HG03139 (cell line): ENCODE measurements around the gene PTPRN2.

ENCODE experiments used
- ATAC-seq: cut with Tn5 transposase; IDR thresholded peaks from one replicate; pipeline ENCODE4 v1.9.1; 2021; ENCODE audit not compliant: unreplicated experiment

PTPRN2 gene

DNA sequence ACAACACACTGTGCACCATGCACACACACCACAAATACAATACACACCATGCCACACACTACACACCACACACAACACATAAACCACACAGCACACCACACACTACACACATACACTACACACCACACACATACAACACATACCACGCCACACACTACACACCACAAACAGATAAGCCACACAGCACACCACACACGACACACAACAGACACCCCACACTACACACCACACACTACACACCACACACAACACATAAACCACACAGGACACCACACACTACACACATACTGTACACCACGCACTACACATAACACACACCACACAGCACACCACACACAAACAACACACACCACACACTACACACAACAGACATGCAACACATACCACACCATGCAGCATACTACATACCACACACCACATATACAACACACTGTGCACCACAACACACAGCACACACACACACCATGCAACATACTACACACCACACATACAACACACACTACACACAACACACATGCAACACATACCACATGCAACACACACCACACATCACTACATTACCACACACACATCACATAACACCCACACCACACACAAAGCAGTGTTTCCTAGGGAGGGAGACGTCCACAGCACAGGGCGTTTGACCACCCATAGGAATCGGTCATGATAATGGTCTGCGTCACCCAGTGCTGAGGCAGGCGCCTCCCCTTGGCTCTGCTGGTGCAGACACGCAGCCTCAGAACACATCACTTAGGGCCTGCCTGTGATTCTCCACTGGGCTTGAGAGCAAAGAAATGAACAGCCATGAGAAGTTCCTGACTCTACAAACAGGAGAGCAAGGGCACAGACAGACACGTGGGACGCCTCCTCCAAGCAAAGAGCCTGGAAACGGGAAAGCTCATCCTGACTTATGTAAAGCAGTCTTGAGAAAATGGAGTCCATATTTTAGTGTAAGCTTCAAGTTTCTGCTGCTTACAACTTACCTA lies 458.3 kb downstream of the PTPRN2 start:
- ATAC-seq = no peak

DNA sequence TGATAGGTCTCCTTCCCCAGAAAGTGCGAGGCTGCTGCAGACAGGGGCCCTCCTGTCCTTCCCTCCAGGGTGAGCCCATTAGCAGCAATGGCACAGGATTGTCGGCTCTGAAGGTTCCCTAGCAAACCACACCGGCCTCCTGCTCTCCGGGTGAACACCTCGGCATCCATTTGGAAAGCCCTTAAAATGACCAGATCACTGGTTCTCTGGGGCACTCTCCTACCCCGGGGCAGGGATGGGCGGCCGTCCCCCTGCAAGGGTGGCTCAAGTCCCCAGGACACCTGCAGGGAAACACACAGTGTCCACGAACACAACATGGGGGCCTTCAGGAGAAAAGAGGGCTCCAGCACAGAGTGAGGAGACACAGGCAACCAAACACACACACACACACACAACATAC lies 459.1 kb downstream of the PTPRN2 start:
- no peak for ATAC-seq

DNA sequence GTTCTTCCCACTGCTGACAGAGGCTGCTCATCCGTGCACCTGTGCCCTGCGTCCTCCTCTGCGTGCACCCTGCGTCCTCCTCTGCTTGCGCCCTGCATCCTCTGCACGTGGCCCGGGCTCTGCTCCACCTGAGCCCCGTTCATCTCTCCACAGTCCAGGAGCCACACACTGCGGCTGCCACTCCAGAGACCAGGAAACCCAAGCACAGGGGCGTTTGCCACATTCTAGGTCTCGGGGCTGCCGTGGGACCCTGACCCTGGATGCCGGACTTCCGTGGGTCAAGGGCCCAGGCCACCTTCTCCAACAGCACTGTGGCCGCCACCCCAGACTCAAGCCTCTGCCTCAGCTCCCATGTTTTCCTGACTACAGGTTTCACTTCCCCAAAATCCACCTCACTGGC lies 460.4 kb downstream of the PTPRN2 start:
- no peak for ATAC-seq

DNA sequence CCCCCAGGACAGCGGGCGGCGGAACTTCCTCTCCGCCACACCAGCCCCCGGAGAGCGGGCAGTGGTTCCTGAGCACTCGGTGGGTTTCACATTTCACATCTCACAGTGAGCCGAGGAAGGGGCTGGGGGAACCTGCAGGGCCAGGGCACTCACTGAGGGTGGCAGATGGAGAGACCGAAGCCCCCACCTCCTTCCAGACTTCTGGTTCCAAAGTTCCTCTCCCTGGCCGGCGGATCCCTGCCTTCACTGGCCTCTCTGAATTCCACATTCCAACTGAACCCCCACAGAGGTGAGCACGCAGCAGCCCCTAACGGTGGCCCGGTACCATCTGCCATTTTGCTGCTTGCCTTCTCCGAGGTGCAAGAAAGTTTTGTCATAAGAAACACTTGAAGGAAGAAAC lies 461.0 kb downstream of the PTPRN2 start:
- no peak for ATAC-seq

DNA sequence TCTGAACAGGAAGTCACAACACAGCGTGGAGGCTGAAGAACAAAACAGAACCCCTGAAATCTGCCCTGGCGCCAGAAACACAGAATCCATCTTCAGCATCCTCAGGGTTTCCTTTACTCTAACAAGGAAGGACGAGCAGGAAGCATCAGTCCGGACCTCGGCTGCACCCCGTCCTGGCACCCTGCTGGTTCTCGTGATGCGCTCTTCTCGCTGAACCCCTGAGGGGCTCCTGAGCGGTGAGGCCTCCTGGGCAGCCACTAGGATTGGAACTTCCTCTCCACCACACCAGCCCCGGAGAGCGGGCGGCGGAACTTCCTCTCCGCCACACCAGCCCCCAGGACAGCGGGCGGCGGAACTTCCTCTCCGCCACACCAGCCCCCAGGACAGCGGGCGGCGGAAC lies 461.9 kb downstream of the PTPRN2 start:
- ATAC-seq = no peak

DNA sequence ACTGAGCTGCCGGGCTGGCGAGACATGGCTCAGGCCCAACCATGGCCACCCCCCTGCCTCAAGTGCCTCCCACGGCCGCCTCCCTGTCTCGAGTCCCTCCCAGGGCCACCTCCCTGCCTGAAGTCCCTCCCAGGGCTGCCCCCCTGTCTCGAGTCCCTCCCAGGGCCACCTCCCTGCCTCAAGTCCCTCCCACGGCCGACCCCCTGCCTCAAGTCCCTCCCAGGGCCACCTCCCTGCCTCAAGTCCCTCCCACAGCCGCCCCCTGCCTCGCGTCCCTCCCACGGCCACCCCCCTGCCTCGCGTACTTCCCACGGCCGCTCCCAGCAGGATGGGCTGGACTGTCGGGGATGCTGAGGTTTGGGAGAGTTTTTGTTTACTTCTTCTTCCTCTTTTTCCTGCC lies 462.5 kb downstream of the PTPRN2 start:
- no peak for ATAC-seq

DNA sequence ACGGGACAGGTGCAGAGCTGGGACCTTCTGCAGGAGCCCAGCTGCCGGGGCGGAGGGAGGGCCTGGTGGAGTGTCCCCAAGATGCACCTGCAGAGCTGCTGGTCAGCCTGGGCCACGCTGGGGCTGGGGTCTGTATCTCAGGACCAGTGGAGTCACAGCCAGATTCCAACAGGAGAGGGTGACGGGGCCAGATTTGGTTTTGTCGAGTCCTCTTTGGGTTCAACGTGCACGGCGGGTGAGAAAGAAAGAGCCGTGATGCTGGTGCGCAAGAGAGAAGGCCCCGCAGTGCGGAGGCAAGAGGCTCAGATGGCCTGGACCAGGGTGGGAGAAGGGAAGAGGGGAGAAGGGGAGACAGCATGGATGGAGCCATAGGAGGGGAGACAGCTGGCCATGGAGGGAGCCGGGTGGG lies 462.9 kb downstream of the PTPRN2 start:
- no peak for ATAC-seq

DNA sequence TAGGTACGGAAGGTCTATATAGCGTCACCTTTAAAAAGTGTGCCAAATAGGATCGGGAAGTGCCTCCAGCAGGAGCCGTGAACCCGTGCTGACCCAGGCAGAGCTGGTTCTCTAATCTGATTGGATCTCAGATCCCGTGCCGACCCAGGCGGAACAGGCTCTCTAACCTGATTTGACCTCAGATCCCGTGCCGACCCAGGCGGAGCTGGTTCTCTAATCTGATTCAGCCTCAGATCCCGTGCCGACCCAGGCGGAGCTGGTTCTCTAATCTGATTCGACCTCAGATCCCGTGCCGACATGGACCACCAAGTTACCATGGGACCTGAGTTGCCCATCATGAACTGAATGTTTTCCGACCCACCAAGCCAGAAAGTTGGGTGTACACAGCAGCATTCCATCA lies 463.9 kb downstream of the PTPRN2 start:
- no peak for ATAC-seq

DNA sequence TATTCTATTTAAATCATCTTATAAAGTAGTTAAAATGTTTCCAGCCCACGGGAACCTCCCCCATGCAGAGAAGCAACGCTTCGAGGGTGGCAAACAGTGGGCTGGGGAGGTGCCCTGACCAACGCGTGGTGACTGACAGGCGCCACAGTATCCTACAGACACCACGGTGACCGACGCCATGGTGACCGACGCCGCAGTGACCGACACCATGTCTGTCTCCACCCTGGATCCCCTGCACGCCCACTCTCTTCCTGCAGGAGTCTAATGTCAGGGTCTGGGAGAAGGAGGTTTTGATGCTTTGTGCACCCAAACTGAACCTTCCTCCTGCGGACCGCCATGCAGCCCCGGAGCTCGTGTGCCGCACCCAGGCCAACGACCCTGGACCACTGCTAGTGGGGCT lies 464.4 kb downstream of the PTPRN2 start:
- ATAC-seq = no peak

DNA sequence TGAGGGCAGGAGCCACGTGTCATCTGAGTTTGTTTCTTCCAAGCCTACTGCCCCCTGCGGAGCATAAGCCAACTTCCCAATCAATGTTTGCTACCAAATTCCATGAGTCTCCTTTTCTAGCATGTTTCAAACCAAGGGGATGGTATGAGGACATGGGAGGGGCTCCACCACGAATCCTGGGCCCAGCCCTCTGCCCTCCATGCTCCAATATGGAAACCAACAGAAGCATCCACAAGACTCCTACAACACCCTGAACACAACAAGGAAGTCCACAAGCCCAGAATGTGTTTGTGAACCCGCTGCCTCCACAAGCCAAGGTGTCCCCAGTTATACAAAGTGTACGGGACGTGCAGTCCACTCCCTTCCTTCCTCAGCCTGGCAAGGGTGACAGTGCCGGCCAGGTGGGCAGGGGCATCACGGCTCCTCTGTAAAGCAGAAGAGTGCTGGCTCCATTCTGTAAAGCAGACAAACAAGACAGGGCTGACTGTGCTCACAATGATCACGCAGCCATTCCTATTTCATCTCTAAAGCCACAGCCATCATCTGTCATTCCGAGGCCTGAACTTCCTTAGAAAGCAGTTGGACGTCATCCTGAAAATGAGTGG lies 466.1 kb downstream of the PTPRN2 start:
- no peak for ATAC-seq

DNA sequence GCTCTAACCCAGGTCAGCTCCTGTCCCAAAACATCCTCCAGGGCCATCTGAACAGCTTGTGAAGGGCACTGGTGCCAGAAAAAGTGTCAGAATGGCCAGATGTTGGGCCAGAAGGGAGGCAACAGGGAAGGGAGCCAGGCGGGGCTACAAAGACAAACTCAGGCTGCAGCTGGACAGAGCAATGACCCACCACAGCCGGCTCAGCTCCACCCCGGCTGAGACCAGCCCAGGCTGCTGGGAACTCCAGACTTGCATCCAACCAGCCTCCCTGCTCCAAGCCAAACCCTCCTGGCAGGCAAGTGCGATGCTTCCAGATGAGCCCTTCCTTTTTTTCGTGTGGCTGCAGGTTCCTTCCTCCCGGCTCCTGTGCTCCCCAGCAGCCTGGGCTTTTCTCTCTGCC lies 466.9 kb downstream of the PTPRN2 start:
- no peak for ATAC-seq

DNA sequence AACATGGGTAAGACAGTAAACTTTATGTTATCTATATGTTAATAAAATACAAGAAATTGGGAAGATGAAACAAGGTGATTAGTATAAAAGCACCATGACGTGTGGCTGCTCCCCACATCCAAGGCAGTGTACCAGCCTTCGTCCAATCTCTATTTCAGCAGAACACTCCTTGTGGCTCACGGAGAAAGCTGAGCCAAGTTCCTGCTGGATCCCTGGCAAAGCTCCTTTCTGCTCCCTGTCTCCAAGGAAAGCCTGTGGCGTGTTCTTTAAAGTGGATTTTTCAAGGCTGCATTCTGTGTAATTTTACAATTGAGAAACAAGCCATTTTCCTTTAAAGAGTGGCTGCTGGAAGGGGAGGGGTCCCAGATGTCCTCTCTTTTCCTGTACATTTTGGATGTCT lies 467.3 kb downstream of the PTPRN2 start:
- no peak for ATAC-seq

DNA sequence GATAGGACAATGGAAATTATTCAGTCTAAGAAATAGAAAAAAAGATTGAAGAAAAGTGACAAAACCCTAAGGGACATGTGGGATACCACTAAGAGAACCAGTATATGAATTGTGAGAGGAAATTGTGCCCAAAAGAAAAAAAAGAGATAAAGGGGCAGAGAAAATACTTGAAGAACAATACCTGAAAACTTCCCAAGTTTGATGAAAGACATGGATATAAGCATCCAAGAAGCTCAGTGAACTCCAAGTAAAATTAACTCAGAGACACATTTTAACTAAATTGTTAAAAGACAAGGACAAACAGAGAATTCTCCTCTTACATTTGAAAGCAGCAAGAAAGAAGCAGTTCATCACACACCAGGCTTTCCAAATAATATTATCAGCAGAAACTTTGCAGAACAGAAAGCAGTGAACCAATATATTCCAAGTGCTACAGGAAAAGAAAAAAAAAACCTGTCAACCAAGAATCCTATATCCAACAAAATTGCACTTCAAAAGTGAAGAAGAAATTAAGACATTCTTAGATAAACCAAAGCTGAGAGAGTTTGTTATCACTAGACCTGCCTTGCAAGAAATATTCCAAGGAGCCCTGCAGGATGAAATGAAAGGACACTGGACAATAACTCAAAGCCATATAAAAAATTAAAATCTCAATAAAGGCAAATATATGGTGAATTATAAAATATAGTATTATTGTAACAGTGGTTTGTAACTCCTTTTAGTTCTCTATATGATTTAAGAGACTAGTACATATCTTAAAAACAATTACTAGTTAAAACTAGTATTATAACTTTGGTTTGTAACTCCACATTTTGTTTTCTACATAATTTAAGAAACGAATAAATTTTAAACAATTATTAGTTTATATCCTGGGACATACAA lies 470.0 kb downstream of the PTPRN2 start:
- ATAC-seq = no peak

DNA sequence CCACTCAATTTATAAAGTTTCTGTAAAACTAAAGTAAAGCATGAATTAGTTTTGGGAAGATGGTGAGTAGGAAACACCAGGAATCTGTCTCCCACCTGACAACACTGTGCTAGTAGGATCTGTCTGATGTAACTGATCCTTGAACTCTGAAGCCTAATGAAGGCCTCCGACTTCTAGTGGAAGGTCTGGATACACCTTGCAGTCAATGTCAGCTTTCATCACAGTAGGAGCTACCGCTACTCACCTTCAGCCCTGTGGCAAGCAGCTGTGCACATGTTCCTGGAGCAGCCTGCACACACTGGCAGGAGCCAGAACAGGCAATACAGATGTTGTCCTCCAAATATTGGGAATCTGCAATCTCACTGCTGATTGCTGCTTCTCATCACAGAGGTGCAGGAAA lies 471.4 kb downstream of the PTPRN2 start:
- ATAC-seq = no peak

DNA sequence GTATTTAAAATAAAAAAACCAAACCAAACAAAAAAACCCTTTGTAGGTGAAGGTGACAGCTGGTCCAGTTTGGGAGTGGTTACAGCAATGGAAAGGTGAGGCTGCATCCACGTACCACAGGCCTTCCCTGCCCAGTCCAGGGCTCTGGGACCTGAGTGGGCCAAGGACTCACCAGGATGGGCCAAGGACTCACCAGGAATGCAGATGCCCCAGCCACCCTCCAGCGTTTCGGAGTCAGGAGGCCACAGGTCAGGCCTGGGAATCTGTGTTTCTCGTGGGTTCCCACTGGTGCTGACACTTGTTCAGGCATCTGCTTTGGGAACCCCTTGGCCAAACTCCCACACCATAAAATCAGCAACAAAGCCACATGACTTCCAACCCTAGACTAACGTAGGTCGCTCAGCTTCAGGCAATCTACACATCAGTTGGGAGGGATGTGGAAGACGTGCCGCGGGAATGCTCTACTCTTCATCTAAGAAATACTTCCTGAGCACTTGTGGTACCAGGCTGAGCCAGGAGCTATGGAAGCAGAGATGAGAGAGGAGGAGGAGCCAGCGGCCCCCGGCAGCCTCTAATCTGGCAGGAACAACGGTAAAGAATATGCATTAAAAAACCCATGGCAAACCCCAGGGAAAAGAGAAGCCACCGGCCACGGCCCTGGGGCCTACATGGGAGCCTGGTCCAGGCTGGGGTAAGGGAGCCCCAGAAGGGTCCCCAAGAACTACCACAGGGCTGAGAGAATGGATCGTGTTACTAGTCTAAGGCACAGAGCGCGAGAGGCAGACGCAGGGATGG lies 473.4 kb downstream of the PTPRN2 start:
- no peak for ATAC-seq

DNA sequence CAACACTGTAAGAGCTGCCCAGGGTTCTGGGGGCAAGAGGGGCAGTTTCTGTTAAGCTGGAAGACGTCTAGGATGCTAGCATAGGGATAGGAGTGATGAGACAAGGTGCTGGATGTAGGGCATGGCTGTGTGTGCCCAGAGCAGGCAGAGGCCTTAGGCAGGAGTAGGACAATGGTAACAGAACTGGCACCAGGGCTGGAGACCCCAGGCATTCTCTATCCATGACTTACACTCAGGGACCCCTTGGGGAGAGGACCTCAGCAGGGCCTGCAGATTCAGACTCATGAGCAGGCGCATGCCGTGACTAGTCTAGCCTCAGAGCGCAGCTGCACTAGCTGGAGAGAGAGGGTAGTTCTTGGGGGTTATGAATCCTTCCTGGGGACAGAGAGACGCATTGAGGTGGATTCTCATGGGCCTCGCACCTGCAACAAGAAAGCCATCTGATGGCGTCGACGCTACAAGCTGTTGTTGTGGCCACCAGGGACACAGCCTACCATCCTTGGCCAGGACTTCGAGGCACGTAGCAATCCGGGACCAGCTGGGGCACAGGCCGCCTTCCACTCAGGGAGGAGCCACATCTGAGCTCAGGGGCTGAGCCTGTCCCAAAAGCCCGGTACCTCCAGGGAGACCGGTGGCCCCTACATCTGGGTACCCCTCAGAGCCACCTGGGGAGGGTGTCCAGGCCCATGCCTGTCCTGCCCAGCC lies 474.1 kb downstream of the PTPRN2 start:
- ATAC-seq = no peak

DNA sequence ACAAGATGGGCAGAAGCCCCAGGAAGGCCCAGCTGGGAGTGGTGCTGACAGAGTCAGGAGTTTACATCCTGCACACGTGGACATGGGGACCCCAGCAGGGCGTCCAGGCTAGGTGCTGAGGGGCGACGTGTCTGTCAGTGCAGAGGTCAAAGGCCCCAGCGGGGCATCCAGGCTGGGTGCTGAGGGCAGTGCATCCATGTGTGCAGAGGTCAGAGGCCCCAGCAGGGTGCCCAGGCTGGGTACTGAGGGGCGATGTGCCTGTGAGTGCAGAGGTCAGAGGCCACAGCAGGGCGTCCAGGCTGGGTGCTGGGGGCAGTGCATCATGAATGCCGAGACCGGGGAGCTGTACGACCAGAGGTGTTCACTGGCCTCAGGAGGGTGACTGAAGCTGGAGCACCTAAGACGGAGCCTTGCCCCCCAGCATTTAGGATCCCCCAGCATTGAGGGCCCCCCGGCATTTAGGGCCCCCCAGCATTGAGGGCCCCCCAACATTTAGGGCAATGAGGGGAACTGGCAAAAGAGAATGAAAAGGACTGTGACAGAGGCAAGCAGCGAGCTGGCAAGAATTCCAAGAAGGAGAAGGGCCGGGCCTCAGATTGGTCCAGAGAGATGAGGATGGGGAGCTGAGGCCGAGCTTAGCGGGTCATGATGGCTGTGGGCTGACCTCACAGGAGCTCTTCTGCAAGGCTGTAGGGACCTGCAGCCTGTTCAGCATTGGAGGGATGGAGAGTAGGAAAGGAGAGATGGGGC lies 474.9 kb downstream of the PTPRN2 start:
- ATAC-seq = no peak

DNA sequence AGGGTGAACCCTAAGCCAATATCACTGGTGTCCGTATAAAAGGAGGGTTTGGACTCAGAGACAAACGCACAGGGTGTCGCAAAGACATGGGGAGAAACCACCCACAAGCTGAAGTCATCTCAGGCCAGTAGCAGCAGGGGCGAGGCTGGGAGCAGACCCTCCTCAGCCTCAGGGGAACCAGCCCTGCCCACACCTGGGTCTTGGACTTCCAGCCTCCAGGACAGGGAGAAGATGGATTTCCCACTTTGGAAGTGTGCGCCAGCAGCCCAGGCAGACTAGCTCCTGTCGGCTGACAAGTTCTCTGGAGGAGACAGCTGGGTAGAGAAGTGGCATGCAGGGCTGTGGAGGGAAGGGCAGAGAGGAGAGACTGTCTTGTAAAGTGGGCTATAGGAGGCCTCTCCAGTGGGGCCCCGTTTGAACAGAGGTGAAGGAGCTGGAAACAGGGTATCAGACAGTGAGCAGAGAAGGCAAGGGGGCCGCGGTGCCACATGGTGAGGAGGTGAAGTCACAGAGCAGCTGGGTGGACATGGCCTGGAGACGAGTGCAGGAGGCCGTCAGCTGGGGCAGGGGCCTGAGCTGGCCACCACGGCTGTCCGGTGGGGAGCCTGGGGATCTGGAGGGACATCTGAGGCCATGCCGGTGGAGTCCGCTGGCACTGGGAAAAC lies 475.6 kb downstream of the PTPRN2 start:
- no peak for ATAC-seq
